T47D (cell line): Measurements from ENCODE around the gene B3GALT6.

Experiments used
- DNase-seq, 2 experiments: peaks; one replicate each; pipeline versions ENCODE4 v3.0.0 to v3.0.0-alpha.2; 2011 to 2012; ENCODE audit warnings: low read depth in 1 of 2, low spot score in 1 of 2
- JUND ChIP-seq: IDR thresholded peaks from 2 replicates; pipeline ENCODE4 v1.6.1; 2012; ENCODE audit warnings: low read depth
- in situ Hi-C: cut with HindIII; loops from 2 replicates; pipeline ENCODE4 v1.10.0; 2016; ENCODE audit warnings: low sequenced_read_pairs, low pct_unique_long_range_greater_than_20kb

The B3GALT6 gene

DNA sequence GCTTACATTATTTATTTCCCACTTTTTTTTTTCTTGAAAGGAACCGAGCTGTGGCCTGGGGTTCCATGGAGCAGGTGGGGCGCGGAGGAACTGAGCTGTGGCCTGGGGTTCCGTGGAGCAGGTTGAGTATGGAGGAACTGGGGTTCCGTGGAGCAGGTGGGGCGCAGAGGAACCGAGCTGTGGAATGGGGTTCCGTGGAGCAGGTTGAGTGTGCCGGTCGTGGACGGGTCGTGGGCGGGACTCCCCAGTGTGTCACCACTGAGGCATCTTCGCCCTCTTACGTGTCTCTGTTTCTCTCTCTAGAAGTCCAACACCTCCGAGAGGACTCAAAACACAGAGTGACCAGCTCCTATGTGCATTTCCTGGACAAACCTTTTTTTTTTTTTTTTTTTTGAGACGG lies 47.0 kb downstream of the B3GALT6 start:
- in situ Hi-C loops = no loop called here
- DNase-seq = no peak
- TF ChIP-seq JUND = no peak

DNA sequence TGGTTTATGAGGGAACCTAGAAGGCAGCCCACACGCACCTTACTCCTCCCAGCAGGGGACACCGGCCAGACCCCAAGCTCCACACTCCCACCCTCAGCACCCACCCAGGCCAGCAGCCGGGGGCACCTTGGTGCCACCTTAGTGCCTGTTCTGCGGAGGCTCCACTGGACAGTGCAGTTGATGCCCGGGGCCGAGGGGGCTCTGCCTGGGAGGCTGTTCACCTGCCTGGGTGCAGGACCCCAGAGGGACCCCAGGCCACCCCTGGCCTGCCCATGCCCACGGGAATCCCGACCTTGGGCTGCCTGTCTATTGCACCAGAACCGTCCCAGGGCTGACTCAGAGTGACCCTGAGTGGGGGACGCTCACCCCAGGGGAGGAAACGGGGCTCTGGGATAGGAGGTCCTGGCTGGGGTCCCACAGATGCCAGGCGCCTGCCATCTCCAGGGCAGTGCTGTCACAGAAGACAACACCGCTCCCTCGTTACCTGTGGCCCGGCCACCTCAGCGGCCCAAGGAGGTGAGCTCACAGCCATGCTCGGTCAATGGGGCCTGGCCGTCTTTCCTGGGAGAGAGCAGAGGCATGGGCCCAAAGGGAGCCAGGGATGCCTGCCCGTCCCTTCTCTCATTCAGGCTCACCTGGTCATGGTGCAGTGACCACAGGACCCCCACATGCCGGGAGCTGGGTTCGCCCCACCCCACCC lies 48.9 kb downstream of the B3GALT6 start:
- no peak for TF ChIP-seq JUND
- in situ Hi-C loops = no loop called here
- DNase-seq = no peak

DNA sequence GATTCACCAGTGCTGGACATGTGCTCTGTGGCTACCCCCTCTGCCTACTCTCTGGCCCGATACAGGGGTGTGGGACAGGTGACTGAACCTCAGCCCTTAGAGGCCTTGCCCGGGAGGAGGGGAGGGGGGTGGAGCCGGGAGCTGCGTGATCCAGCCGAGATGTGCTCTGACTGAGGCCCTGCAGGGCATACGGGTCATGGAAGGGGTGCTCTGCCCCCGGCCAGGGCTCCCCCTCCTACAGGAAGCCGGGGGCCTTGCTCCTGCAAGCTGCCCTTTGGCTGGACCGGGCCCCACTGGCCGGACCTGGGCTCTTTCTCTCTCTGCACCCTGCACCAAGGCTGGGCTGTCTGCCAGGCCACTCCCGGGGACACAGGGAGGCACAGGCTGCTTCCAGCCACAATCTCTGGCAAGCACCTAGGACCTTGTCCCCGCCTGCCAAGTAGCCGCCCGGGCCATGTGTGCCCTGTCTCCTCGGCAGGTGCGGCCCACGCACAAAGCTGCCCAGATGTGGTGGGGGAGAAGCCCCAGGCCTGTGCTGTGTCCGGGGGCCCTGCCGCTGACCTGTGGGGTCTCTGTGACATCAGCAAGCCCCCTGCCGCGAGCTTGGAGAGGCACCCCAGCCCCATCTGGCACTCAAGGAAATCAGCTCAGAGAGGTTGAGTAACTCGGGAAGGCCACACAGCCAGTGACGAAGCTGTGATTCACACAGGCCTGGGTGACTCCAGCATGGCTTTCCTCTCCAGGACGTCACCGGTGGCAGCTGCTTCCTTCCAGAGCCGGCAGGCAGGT lies 49.7 kb downstream of the B3GALT6 start:
- DNase-seq = no peak
- in situ Hi-C loops = no loop called here
- no peak for TF ChIP-seq JUND

DNA sequence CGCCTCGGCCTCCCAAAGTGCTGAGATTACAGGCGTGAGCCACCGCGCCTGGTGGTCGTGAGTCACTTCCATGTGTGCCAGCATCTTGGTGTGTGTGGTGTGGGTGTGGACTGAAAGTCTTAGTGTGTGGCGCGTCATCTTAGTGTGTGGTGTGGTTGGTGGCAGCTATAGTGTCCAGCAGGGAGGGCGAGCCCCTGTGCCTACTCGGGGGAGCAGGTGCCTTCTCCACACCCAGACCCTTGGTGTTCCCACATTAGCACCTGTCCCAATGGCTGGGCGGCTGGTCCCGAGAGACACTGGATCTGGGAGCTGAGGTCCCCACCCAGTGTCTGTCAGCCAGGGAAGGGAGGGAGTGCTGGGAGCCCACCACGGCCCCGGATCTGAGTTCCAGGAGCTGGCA lies 51.0 kb downstream of the B3GALT6 start:
- no peak for DNase-seq
- in situ Hi-C loops = no loop called here
- no peak for TF ChIP-seq JUND

DNA sequence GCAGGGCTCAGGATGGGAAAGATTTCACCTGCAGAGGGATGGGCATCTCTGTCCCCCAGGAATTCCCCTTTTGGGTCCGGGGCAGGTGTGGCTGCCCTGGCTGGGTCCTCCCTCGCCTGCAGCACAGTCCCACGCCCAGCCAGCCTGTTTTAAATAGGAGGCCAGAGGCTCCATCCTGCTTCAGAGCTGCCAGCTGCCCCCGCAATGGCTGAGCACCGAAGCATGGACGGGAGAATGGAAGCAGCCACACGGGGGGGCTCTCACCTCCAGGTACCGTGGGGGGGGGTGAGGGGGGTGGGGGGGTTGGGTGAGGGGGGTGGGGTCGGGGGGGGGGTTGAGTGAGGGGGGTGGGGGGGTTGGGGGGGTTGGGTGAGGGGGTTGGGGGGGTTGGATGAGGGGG lies 51.8 kb downstream of the B3GALT6 start:
- in situ Hi-C loops = no loop called here
- no peak for TF ChIP-seq JUND
- no peak for DNase-seq
